Osteoblast (primary cell): ENCODE data around the gene SLC2A8. TPM values are rescaled to one million over a fixed set of nuclear protein-coding genes. Genes with fewer than 3 reads are reported as not detected.

Source experiments
- DNase-seq: peaks from one replicate; pipeline ENCODE4 v3.0.0; 2011; ENCODE audit warnings: low spot score, mixed read lengths; ENCODE audit not compliant: insufficient read length; ENCODE audit errors: missing footprints
- H2AFZ ChIP-seq: 2 replicates; pipeline ENCODE4 v1.6.0; 2011; ENCODE audit warnings: mild to moderate bottlenecking, low read length
- H3K27ac ChIP-seq: 2 replicates; pipeline ENCODE4 v1.5.1; 2011; ENCODE audit warnings: mild to moderate bottlenecking, low read depth, low read length, moderate library complexity
- H3K27me3 ChIP-seq: 2 replicates; pipeline ENCODE4 v1.6.0; 2012; ENCODE audit warnings: mild to moderate bottlenecking, control low read depth, inconsistent platforms, low read length, moderate library complexity; ENCODE audit not compliant: insufficient read depth
- H3K36me3 ChIP-seq: 2 replicates; pipeline ENCODE4 v1.5.1; 2011; ENCODE audit warnings: mild to moderate bottlenecking, low read length, control low read depth, moderate library complexity; ENCODE audit not compliant: insufficient read depth
- H3K4me1 ChIP-seq: 2 replicates; pipeline ENCODE4 v1.5.1; 2011; ENCODE audit warnings: mild to moderate bottlenecking, low read length, control low read depth, moderate library complexity; ENCODE audit not compliant: insufficient read depth
- H3K4me2 ChIP-seq: 2 replicates; pipeline ENCODE4 v1.6.0; 2011; ENCODE audit warnings: mild to moderate bottlenecking, low read length; ENCODE audit not compliant: insufficient read depth
- H3K4me3 ChIP-seq: fragments of 200-600 bp; sonication (generic); 3 replicates; pipeline ENCODE4 v1.5.1; 2012; ENCODE audit warnings: mild to moderate bottlenecking, low read length, inconsistent platforms; ENCODE audit not compliant: insufficient read depth
- H3K79me2 ChIP-seq: 2 replicates; pipeline ENCODE4 v1.6.0; 2012; ENCODE audit warnings: mild to moderate bottlenecking, low read length, control low read depth, inconsistent platforms; ENCODE audit not compliant: insufficient read depth
- H3K9me3 ChIP-seq: 2 replicates; pipeline ENCODE4 v1.5.1; 2011; ENCODE audit warnings: low read depth, low read length, control low read depth
- H4K20me1 ChIP-seq: 2 replicates; pipeline ENCODE4 v1.6.0; 2012; ENCODE audit warnings: mild to moderate bottlenecking, low read length, control low read depth; ENCODE audit not compliant: insufficient read depth
- total RNA-seq: library from RNA; depleted of rRNA; stranded (reverse); fragments of >200 nt; gene quantifications from 2 replicates; pipeline ENCODE4 v1.2.3, GENCODE V29; 2012
- TF ChIP-seq, protein P1 (sequence below): IDR thresholded peaks from 2 replicates; pipeline ENCODE4 v1.5.1; 2011; ENCODE audit warnings: mild to moderate bottlenecking, low read depth, low read length, moderate library complexity; ENCODE audit errors: extremely low read depth

SLC2A8 gene
- total RNA-seq, 1 donor, result 5.4 TPM

- no peaks in the 10 kb centered on the region for H4K20me1 ChIP-seq
- H3K9me3 ChIP-seq, result no peaks in the 10 kb centered on the region
- TF ChIP-seq, protein P1, sequence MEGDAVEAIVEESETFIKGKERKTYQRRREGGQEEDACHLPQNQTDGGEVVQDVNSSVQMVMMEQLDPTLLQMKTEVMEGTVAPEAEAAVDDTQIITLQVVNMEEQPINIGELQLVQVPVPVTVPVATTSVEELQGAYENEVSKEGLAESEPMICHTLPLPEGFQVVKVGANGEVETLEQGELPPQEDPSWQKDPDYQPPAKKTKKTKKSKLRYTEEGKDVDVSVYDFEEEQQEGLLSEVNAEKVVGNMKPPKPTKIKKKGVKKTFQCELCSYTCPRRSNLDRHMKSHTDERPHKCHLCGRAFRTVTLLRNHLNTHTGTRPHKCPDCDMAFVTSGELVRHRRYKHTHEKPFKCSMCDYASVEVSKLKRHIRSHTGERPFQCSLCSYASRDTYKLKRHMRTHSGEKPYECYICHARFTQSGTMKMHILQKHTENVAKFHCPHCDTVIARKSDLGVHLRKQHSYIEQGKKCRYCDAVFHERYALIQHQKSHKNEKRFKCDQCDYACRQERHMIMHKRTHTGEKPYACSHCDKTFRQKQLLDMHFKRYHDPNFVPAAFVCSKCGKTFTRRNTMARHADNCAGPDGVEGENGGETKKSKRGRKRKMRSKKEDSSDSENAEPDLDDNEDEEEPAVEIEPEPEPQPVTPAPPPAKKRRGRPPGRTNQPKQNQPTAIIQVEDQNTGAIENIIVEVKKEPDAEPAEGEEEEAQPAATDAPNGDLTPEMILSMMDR, result no peak
- H3K4me1 ChIP-seq, result peaks cover 11% of the 10 kb centered on the region
- H3K4me3 ChIP-seq, result no peak overlapping the region
- peak; percentile 55 for DNase-seq
- H3K27me3 ChIP-seq, result peaks cover 55% of the 10 kb centered on the region
- no peak overlapping the region for H2AFZ ChIP-seq
- no peak overlapping the region for H3K4me2 ChIP-seq
- H3K27ac ChIP-seq, result no peak overlapping the region
- H3K79me2 ChIP-seq, result no peaks in the 10 kb centered on the region
- H3K36me3 ChIP-seq, result no peaks in the 10 kb centered on the region
Measured at GRCh38 chr9:127386981-127387380, 10.0 kb upstream of the SLC2A8 start.

DNA sequence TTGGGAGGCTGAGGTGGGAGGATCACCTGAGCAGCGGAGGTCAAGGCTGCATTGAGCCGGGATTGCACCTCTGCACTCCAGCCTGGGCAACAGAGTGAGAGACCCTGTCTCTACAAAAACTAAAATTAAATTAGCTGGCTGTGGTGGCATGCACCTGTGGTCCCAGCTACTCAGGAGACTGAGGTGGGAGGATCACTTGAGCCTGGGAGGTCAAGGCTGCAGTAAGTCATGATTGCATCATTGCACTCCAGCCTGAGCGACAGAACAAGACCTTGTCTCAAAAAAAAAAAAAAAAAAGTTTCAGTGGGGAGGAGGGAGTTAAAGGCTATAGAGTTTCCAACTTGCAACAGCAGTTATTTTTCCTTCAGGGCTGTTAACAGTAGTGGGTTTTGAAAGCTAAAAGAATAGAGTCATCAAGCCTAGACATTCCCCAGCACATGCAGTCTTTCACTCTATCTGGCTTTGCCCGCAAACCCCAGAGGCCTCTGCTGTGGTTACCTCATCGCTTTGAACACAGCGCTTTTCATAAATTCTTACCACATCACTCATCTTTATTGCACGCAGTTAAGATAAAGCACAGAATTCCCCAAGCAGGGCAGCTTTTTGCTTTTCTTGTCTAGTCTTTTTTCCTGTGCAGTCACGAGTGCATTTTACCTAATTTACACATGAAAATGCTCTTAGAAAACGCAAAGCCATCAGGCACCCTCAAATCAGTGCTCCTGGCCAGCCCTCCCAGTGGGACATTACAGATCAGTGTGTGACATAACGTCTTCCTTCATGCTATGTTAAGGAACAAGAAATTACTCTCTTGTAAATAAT is 8.7 kb upstream of the SLC2A8 start:
- no peaks in the 10 kb centered on the region for H3K9me3 ChIP-seq
- H3K79me2 ChIP-seq, result no peaks in the 10 kb centered on the region
- peak overlapping the region; percentile 35 for H3K27ac ChIP-seq
- H3K4me3 ChIP-seq, result no peak overlapping the region
- peak; percentile 87 for DNase-seq
- no peaks in the 10 kb centered on the region for H3K36me3 ChIP-seq
- peak overlapping the region; percentile 66 for H3K4me2 ChIP-seq
- peaks cover 11% of the 10 kb centered on the region for H3K4me1 ChIP-seq
- no peak overlapping the region for H2AFZ ChIP-seq
- no peaks in the 10 kb centered on the region for H4K20me1 ChIP-seq
- TF ChIP-seq, protein P1, result no peak
- H3K27me3 ChIP-seq, result peaks cover 54% of the 10 kb centered on the region

GRCh38 chr9:127388856-127389238 is 8.1 kb upstream of the SLC2A8 start:
- no peaks in the 10 kb centered on the region for H3K36me3 ChIP-seq
- H3K4me1 ChIP-seq, result peaks cover 11% of the 10 kb centered on the region
- H3K4me3 ChIP-seq, result no peak overlapping the region
- H4K20me1 ChIP-seq, result no peaks in the 10 kb centered on the region
- DNase-seq, result peak; percentile 31
- H2AFZ ChIP-seq, result no peak overlapping the region
- H3K79me2 ChIP-seq, result no peaks in the 10 kb centered on the region
- peak overlapping the region; percentile 35 for H3K27ac ChIP-seq
- TF ChIP-seq, protein P1, result no peak
- H3K9me3 ChIP-seq, result no peaks in the 10 kb centered on the region
- peak overlapping the region; percentile 66 for H3K4me2 ChIP-seq
- H3K27me3 ChIP-seq, result peaks cover 48% of the 10 kb centered on the region

DNA sequence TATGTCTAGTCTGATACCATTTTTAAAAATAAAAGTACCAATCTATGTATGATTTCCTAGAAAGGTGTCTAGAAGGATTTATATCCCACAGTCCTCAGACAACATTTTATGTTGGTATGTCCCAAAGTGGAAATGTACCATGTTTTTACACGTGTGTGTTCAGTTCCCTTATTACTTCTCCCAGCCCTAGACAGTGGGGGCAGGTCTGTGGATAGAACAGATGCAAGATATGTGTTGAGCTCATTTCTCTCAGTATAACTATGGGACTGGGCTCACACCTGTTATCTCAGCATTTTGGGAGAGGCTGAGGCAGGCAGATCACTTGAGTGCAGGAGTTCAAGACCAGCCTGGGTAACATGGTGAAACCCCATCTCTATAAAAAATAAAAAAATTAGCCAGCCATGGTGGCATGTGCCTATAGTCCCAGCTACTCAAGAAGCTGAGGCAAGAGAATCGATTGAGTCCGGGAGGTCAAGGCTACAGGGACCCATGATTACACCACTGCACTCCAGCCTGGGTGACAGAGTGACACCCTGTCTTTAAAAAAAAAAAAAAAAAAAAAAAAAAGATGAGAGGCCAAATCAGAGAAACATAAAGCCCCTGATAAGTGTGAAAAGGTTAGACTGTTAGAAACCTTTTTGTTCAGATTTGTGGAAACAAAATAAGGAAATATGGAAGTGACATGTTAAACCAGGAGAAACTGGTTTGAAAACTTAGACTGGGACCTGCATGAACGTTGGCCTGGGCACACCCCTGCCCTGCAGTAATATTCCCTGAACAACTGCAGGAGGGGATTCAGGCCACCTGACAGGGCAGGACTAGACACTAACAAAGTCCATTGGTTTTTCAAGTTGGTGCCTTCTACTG is 7.4 kb upstream of the SLC2A8 start:
- Histone ChIP-seq H4K20me1 (no peaks in the 10 kb centered on the region), H3K79me2 (no peaks in the 10 kb centered on the region), H2AFZ (no peak overlapping the region), H3K27ac (no peak overlapping the region), H3K4me2 (no peak overlapping the region), H3K4me3 (no peak overlapping the region), H3K9me3 (no peaks in the 10 kb centered on the region), H3K36me3 (no peaks in the 10 kb centered on the region), H3K4me1 (peaks cover 11% of the 10 kb centered on the region), H3K27me3 (peaks cover 40% of the 10 kb centered on the region)
- peak; percentile 25 for DNase-seq
- TF ChIP-seq, protein P1, result no peak
